ENCODE results near the gene HOXA10.

HOXA10 gene

GRCh38 chr7:27165996-27166530 is 8.1 kb downstream of the HOXA10 start:
- no peak for DNase-seq (ENCODE audit: low read depth)

- DNase-seq (ENCODE audit: low read depth): no peak
Observed at GRCh38 chr7:27165089-27165995, 8.8 kb downstream of the HOXA10 start, which contains the start of gene HOXA9. Gene HOXA9, minus strand, starts transcription at chr7:27165537. Its CDS starts 80 bp downstream, at chr7:27165457.

DNA sequence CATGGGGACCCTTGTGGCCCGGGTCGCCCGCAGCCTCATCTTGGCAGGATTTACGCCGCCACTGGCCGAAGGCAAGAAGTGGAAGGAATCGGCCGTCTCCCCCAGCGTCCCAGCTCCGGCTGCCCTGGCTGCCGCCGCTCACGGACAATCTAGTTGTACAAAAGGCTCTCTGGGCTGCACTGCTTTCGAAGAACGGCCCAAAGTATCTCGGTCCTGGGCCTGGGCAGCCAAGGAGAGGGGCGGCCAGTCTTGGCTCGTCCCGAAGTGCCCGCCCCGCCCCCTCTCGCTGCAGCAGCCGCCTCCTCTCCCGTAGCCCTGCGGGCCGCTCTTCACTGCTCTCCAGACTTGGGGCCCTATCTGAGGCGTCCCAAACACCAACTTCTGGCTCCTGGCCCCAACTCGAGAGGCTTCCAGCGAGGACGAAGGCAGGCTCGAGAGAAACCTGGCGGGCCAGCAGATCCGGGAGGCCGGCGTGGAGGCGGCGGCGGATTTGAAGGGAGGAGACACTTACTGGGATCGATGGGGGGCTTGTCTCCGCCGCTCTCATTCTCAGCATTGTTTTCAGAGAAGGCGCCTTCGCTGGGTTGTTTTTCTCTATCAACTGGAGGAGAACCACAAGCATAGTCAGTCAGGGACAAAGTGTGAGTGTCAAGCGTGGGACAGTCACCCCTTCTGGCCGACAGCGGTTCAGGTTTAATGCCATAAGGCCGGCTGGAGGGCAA is 9.6 kb downstream of the HOXA10 start:
- DNase-seq (ENCODE audit: low read depth): no peak

GRCh38 chr7:27164045-27164366 is 10.1 kb downstream of the HOXA10 start:
- no peak for DNase-seq (ENCODE audit: low read depth)

DNA sequence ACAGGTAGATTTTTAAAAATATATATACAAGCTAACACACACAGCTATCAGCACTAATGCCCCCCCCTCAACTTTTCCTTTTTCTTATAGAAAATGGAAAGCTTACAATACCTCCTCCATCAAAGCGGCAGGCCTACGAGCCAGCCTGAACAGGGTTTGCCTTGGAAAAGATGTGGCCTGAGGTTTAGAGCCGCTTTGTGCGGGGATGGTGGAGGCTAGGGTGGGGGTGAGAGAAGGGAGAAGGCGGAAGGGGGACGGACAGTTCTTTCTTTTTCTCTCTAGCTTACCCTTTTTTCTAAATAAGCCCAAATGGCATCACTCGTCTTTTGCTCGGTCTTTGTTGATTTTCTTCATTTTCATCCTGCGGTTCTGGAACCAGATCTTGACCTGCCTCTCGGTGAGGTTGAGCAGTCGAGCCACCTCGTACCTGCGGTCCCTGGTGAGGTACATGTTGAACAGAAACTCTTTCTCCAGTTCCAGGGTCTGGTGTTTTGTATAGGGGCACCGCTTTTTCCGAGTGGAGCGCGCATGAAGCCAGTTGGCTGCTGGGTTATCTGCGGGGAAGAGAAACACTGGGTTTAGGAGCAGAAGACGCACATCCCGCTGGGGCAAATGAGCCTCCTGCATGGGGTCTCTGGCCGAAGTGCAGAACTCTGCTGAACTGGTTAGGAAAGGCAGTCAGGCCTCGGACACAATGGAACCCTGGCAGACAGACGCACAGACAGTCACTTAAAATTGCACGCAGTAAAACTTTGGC is 10.7 kb downstream of the HOXA10 start:
- DNase-seq (ENCODE audit: low read depth): no peak

GRCh38 chr7:27162561-27163287 is 11.4 kb downstream of the HOXA10 start:
- DNase-seq (ENCODE audit: low read depth): no peak

GRCh38 chr7:27161721-27162560 is 12.2 kb downstream of the HOXA10 start:
- DNase-seq (ENCODE audit: low read depth): no peak

DNA sequence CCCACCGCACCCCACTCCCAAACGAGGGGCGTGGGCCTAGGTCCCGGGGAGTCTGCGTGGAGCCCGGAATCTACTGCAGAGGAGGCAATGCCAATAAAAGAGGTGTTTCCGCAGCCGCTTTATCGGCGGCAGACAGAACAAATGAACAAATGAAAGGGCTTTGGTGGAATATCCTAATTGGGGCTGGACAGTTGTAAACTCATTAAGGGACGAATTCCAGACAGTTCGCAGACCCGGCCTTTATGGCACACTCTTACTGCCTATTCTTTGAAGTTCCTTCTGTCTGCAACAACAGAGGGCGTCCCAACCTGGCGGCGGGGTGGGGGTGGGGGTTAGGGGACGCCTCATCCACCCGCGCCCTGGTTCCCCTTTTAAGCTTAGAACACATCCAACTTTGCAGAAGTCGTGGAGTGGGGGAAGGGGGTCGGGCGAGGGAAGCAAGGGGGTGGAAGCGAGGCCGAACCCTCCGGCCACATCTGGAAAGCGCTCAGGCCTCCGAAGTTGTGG is 12.9 kb downstream of the HOXA10 start:
- no peak for DNase-seq (ENCODE audit: low read depth)

DNA sequence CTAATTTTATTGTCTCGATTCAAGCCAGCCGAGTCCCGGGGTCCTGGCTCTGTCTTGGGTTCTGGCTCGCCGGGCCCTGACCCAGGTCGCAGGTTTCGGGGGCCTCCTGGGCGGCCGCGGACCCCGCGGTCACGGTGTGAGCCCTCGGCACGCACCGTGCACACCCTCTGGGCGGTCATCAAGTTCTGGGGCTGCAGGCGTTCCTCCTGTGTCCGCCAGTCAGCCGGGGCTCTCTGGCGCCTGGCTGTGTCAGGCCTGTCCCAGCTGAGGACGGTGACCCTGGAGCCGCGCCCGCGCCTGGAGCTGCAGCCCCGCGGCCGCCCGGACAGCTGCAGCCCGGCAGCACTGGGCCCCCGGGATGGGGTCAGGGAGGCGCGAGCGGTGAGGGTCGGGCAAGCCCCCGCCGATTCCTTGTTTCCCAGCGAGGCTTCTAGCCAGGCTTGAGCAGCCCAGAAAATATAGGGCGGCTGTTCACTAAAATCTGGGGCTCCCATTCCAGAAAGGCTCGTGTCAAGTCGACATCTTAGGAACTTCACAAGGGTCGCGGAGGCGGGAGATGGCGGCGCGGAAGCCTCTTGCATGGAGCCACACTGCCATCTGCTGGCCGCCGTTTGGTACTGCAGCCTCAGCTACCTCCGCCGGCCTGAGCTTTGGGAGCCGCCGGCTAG is 13.4 kb downstream of the HOXA10 start:
- DNase-seq (ENCODE audit: low read depth): peak; percentile 85

GRCh38 chr7:27160145-27160545 is 14.0 kb downstream of the HOXA10 start:
- DNase-seq (ENCODE audit: low read depth): no peak

- DNase-seq (ENCODE audit: low read depth): no peak
Observed at GRCh38 chr7:27159266-27160144, 14.6 kb downstream of the HOXA10 start.

DNA sequence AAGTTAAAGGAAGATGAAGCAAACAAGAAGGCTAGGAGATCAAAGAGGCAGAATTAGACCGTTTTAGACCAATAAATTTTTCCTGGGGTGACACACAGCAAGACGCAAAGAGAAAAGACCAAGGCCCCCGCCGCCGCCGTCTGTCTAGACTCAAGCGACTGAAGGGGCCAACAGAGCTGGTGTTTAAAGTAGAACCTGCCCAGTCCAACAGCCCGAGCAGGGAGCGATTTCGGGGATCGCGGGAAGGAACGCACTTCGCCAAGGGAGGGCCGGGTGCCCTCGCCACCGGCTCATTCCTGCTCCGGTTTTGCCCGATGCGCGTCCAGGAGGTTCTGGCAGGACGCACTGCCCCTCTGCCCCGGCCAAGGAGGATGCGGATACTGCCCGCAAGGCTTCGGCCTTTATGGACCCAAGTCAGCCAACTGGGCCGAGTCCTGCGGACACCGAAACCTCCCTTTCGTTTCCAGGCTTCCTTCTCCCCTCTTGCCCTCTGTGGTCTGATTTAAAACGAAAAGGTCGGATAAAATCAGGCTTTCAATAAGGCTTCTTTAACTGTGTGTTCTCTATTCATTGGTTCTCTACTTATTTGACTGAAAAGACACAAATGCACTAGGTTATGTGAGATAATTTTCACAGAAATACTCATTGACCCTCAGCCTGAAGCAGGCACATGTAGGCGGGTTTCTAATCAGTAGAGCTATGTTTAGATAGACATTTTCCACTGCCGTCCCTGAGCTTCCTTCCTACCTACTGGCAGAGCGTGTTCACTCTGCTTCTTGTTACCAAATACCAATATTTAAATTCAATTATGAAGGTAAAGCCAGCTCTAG is 15.5 kb downstream of the HOXA10 start:
- no peak for DNase-seq (ENCODE audit: low read depth)

DNA sequence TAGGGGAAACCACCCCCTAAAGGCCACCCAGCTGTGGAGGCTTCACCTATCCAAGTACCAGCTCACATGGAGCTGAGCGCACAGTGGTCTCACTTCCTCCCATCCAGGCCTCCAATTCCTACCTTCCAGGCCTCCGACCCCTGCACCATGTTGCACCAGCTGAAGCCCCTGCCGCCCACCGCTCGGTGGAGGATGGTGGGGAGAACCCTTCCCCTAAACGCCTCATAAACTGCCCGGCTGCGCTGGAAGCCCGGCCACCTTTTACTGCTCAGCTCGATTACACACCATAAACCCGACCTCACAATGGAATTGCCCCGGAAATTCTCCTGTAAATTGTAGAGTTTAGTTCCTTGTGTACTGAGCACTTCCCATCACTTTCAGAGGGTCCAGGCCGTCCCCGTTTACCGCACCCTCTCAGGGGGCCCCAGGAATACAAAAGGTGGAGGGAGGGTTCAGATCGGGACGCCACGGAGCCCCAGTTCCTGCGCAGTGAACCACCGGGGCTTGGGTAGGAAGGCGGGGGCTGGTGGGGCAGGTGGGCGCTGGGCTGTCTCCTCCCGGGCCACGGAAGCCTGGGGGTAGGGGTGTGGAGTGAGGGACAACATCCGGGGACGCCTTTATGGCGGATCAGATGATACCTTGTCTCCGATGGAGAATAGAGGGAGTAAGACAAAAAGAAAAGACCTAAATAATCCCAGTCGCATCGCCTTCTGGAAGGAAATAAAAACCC is 16.3 kb downstream of the HOXA10 start:
- no peak for DNase-seq (ENCODE audit: low read depth)

DNA sequence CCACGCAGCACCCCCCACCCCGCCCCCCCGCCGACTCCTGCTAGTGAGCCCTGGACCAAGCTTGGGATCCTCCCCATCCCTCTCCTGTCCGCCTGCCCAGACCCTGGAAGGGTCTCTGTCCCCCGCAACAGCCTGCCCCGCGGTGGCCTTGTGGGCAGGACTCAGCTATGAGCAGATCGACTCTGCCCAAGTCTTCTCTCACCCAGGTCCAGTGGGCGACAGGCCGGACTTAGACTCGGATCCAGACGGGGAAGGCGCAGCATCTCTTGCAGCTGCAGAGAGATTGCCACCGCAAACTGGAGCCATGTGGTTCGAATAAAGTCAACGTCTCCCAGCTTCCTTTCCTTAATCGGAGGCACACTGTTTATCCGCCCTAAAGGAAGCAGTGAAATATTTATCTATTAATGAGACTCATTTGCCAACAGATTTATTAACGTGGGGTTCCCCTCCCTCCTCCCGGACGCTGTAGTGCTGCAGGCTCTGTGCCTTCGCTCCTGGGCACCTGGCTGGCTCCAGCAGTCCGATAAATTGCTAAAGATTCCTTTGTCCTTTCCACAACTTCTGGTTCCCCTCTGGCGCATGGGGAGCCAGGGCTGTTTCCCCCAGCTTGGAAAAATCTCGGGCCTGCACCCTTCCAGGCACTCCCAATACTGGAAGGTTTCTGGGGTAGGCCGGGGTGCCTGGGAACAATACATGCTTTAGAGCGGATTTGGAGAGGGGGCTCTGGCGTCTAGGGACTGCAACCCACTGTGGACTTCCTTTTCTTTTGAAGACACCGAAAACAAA is 17.0 kb downstream of the HOXA10 start:
- DNase-seq (ENCODE audit: low read depth): no peak

GRCh38 chr7:27156508-27156898 is 17.6 kb downstream of the HOXA10 start, which contains the start of gene HOXA7:
Gene HOXA7, minus strand, starts transcription at chr7:27156675. Its CDS starts 130 bp downstream, at chr7:27156545.
- DNase-seq (ENCODE audit: low read depth): no peak

DNA sequence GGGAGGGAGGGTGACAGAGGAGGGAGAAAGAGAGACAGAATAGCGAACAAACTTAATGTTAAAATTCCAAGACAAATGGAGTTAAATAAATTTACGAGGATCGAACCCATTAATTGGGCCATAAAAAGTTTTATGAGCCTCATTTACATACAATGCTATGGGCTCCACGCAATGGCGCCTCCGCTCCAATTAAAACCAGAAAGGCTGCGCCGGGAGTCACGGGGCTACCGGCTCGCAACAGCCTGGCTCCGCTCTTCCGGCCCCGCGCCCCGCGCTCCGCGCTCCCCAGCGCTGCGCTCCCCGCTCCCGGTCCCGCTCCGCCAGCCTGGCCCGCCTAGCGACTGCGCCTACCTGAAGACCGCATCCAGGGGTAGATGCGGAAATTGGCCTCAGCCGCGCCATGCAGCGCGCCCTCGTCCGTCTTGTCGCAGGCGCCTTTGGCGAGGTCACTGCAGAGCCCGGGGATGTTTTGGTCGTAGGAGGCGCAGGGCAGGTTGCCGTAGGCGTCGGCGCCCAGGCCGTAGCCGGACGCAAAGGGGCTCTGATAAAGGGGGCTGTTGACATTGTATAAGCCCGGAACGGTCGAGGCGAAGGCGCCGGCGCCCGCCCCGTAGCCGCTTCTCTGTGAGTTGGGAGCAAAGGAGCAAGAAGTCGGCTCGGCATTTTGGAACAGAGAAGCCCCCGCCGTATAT is 18.2 kb downstream of the HOXA10 start:
- no peak for DNase-seq (ENCODE audit: low read depth)

All from activated T-cell treated with anti-CD3 and anti-CD28 coated beads for 1 hour (primary cell).